GM23338 (cell line): Measurements from ENCODE around the gene ZNF552. TPM values are rescaled to one million over a fixed set of nuclear protein-coding genes. Genes with fewer than 3 reads are reported as not detected.

Experiments used
- ATAC-seq: fragments of 200-7000 bp; cut with Tn5 transposase; 3 replicates; pipeline ENCODE4 v1.9.1; 2020
- DNase-seq: peaks from one replicate; pipeline ENCODE4 v3.0.0-alpha.2; 2015; ENCODE audit warnings: low spot score
- H2AFZ ChIP-seq: fragments of 200-600 bp; sonication (generic); 2 replicates; pipeline ENCODE4 v1.8.0; 2016; ENCODE audit warnings: antibody characterized with exemption, mild to moderate bottlenecking, moderate library complexity
- H3F3A ChIP-seq: fragments of 200-600 bp; sonication (generic); replicated peaks from 2 replicates; pipeline ENCODE4 v1.8.0; 2017; ENCODE audit warnings: antibody characterized with exemption, mixed run types, low read depth
- H3K27ac ChIP-seq: fragments of 200-600 bp; sonication (generic); 2 replicates; pipeline ENCODE4 v1.6.1; 2016; ENCODE audit warnings: low read depth
- H3K27me3 ChIP-seq: fragments of 200-600 bp; sonication (generic); 2 replicates; pipeline ENCODE4 v1.8.0; 2016; ENCODE audit warnings: mild to moderate bottlenecking, mixed run types, moderate library complexity; ENCODE audit not compliant: insufficient read depth
- H3K36me3 ChIP-seq: fragments of 200-600 bp; sonication (generic); 2 replicates; pipeline ENCODE4 v1.8.0; 2016; ENCODE audit warnings: mild to moderate bottlenecking; ENCODE audit not compliant: insufficient read depth
- H3K4me1 ChIP-seq: fragments of 200-600 bp; sonication (generic); 2 replicates; pipeline ENCODE4 v1.8.0; 2016; ENCODE audit warnings: mild to moderate bottlenecking, moderate library complexity; ENCODE audit not compliant: insufficient read depth
- H3K4me2 ChIP-seq: fragments of 200-600 bp; sonication (generic); 2 replicates; pipeline ENCODE4 v1.7.1; 2017; ENCODE audit warnings: mixed run types
- H3K4me3 ChIP-seq: fragments of 200-600 bp; sonication (generic); 2 replicates; pipeline ENCODE4 v1.6.1; 2016; ENCODE audit warnings: mixed run types
- H3K79me2 ChIP-seq: fragments of 200-600 bp; sonication (generic); replicated peaks from 2 replicates; pipeline ENCODE4 v1.8.0; 2017; ENCODE audit warnings: mild to moderate bottlenecking; ENCODE audit not compliant: insufficient read depth
- H3K9me2 ChIP-seq: fragments of 200-600 bp; sonication (generic); 2 replicates; pipeline ENCODE4 v1.8.0; 2017; ENCODE audit not compliant: insufficient read depth
- H4K20me1 ChIP-seq: fragments of 200-600 bp; sonication (generic); replicated peaks from 2 replicates; pipeline ENCODE4 v1.8.0; 2017; ENCODE audit warnings: mild to moderate bottlenecking; ENCODE audit not compliant: insufficient read depth
- H3K27ac Mint-ChIP-seq: 2 replicates; pipeline ENCODE4 v1.8.0; 2020; ENCODE audit warnings: inconsistent platforms, mild to moderate bottlenecking, moderate library complexity, mixed read lengths
- H3K27me3 Mint-ChIP-seq: 3 replicates; pipeline ENCODE4 v1.8.0; 2022; ENCODE audit warnings: low read depth, mild to moderate bottlenecking, moderate library complexity, mixed read lengths, inconsistent platforms; ENCODE audit not compliant: insufficient read depth, poor library complexity
- H3K36me3 Mint-ChIP-seq: 3 replicates; pipeline ENCODE4 v1.8.0; 2021; ENCODE audit warnings: low read depth, mild to moderate bottlenecking, inconsistent platforms, moderate library complexity, mixed read lengths
- H3K4me1 Mint-ChIP-seq: 3 replicates; pipeline ENCODE4 v1.8.0; 2020; ENCODE audit warnings: mild to moderate bottlenecking, inconsistent platforms, mixed read lengths
- H3K4me3 Mint-ChIP-seq: 3 replicates; pipeline ENCODE4 v1.8.0; 2021; ENCODE audit warnings: moderate library complexity, mild to moderate bottlenecking, inconsistent platforms, mixed read lengths
- H3K9me3 Mint-ChIP-seq: 3 replicates; pipeline ENCODE4 v1.8.0; 2020; ENCODE audit warnings: moderate library complexity, mild to moderate bottlenecking, inconsistent platforms, mixed read lengths
- CREB1 ChIP-seq: fragments of 250-450 bp; sonication (Bioruptor Pico); IDR thresholded peaks from 2 replicates; pipeline ENCODE4 v1.5.0; 2020; ENCODE audit warnings: low read depth, mild to moderate bottlenecking, moderate library complexity
- CTCF ChIP-seq, 2 experiments: fragments of 200-600 bp in 1 of 2; sonication (generic) in 1 of 2; conservative IDR thresholded peaks; 2 replicates each; pipeline versions ENCODE4 v1.5.1 to v1.6.1; 2016 to 2017; ENCODE audit warnings: antibody characterized with exemption in 2 of 2, low read depth in 2 of 2, mild to moderate bottlenecking in 2 of 2, moderate library complexity in 1 of 2
- EZH2 ChIP-seq: fragments of 200-600 bp; sonication (generic); IDR thresholded peaks from one replicate; pipeline ENCODE4 v1.8.0; 2017; ENCODE audit warnings: antibody characterized with exemption, mild to moderate bottlenecking, low read depth; ENCODE audit not compliant: unreplicated experiment
- EZH2phosphoT487 ChIP-seq: fragments of 200-600 bp; sonication (generic); IDR thresholded peaks from one replicate; pipeline ENCODE4 v1.8.1; 2018; ENCODE audit warnings: antibody characterized with exemption; ENCODE audit not compliant: unreplicated experiment
- JUNB ChIP-seq: IDR thresholded peaks from one replicate; pipeline ENCODE4 v1.6.1; 2016; ENCODE audit warnings: antibody characterized with exemption; ENCODE audit not compliant: unreplicated experiment
- NANOG ChIP-seq: IDR thresholded peaks from 2 replicates; pipeline ENCODE4 v1.6.1; 2016; ENCODE audit warnings: antibody characterized with exemption, borderline replicate concordance
- POLR2AphosphoS5 ChIP-seq: IDR thresholded peaks from 2 replicates; pipeline ENCODE4 v1.6.1; 2016; ENCODE audit warnings: antibody characterized with exemption, low read depth
- REST ChIP-seq: IDR thresholded peaks from one replicate; pipeline ENCODE4 v1.6.1; 2018; ENCODE audit warnings: antibody characterized with exemption; ENCODE audit not compliant: unreplicated experiment
- STAT1 ChIP-seq: IDR thresholded peaks from one replicate; pipeline ENCODE4 v1.6.1; 2016; ENCODE audit warnings: antibody characterized with exemption; ENCODE audit not compliant: unreplicated experiment
- ZNF114 ChIP-seq: fragments of 250-450 bp; sonication (Bioruptor Pico); IDR thresholded peaks from 2 replicates; pipeline ENCODE4 v1.5.0; 2020; ENCODE audit warnings: mild to moderate bottlenecking, moderate library complexity
- ZNF331 ChIP-seq: fragments of 250-450 bp; sonication (Bioruptor Pico); IDR thresholded peaks from 2 replicates; pipeline ENCODE4 v1.5.0; 2020; ENCODE audit warnings: low read depth, mild to moderate bottlenecking, moderate library complexity
- ZNF462 ChIP-seq: fragments of 250-450 bp; sonication (Bioruptor Pico); IDR thresholded peaks from 2 replicates; pipeline ENCODE4 v1.5.0; 2020; ENCODE audit warnings: mild to moderate bottlenecking, moderate library complexity
- polyA plus RNA-seq: library from polyadenylated mRNA; unstranded; fragments of >200 nt; fragmentation: Nextera tagmentation; extraction: Ambion mirVana; gene quantifications from 2 replicates; pipeline ENCODE4 v1.2.1, GENCODE V29; 2016
- total RNA-seq: library from RNA; depleted of rRNA; stranded (reverse); fragments of >200 nt; shearing (Covaris generic); gene quantifications from 2 replicates; pipeline ENCODE4 v1.2.3, GENCODE V29; 2014

ZNF552 gene
- total and polyA plus RNA-seq, 2 experiments from 2014 or later: 11.7 to 15.7 TPM

GRCh38 chr19:57778336-57778735 is 36.4 kb downstream of the ZNF552 start (continued):
- TF ChIP-seq EZH2phosphoT487 (no peak), POLR2AphosphoS5 (no peak), ZNF114 (CRISPR knock-in tag) (no peak), EZH2 (no peak), ZNF331 (CRISPR knock-in tag) (no peak), STAT1 (no peak)

- no peak overlapping the region for H3K4me3 Mint-ChIP-seq
- Histone ChIP-seq H3K4me2 (no peak overlapping the region), H3K27ac (no peak overlapping the region), H3K79me2 (peaks cover 88% of the 10 kb centered on the region), H3K27me3 (no peaks in the 10 kb centered on the region), H3K4me3 (no peak overlapping the region), H3K4me1 (no peaks in the 10 kb centered on the region), H3F3A (peaks cover 7% of the 10 kb centered on the region; the same call in 1 of the 2 replicates), H2AFZ (no peak overlapping the region), H3K36me3 (peaks cover 29% of the 10 kb centered on the region), H3K9me2 (no peaks in the 10 kb centered on the region), H4K20me1 (peaks cover 28% of the 10 kb centered on the region)
- H3K27me3 Mint-ChIP-seq: peaks cover 3% of the 10 kb centered on the region
- peaks cover 60% of the 10 kb centered on the region for H3K36me3 Mint-ChIP-seq
- H3K9me3 Mint-ChIP-seq: no peaks in the 10 kb centered on the region; the same call in 2 of the 3 replicates
- no peak overlapping the region for H3K27ac Mint-ChIP-seq
- H3K4me1 Mint-ChIP-seq: peaks cover 2% of the 10 kb centered on the region; the same call in 1 of the 3 replicates
- no peak for DNase-seq
- no peak for ATAC-seq
- TF ChIP-seq ZNF331 (CRISPR knock-in tag): no peak
- no peak for TF ChIP-seq JUNB
- TF ChIP-seq POLR2AphosphoS5: no peak
- TF ChIP-seq ZNF114 (CRISPR knock-in tag): no peak
- no peak for TF ChIP-seq REST
- TF ChIP-seq ZNF462 (CRISPR knock-in tag): no peak
- no peak for TF ChIP-seq STAT1
- no peak for TF ChIP-seq CREB1 (CRISPR knock-in tag)
- TF ChIP-seq NANOG: no peak
- no peak for TF ChIP-seq CTCF (conservative IDR thresholded peaks at IDR 0.05; ENCODE audit: low read depth in 2 of 2)
- no peak for TF ChIP-seq EZH2phosphoT487
Measured at GRCh38 chr19:57776764-57777296, 37.9 kb downstream of the ZNF552 start.
